Spleen (tissue), 7 donors: Measurements from ENCODE around the gene PDZD2.

ENCODE experiments used
- CTCF ChIP-seq, 11 experiments: fragments of 200-600 bp in 7 of 11; fragments of 450-650 bp in 4 of 11; sonication (generic) in 4 of 11; IDR thresholded peaks in 8 of 11; conservative IDR thresholded peaks in 3 of 11; 1 replicate in 7 of 11; 2 replicates in 4 of 11; pipeline versions ENCODE4 v1.4.0 to v1.8.0; 2016 to 2021; ENCODE audit warnings: antibody characterized with exemption in 11 of 11, inconsistent platforms in 4 of 11, mild to moderate bottlenecking in 1 of 11
- POLR2A ChIP-seq, 3 donors: fragments of 450-650 bp; IDR thresholded peaks; one replicate each; pipeline ENCODE4 v1.5.1; 2017; ENCODE audit warnings: antibody characterized with exemption in 3 of 3, mild to moderate bottlenecking in 1 of 3
- POLR2AphosphoS5 ChIP-seq, 3 donors: sonication (generic); formaldehyde crosslinking; IDR thresholded peaks; one replicate each; pipeline ENCODE4 v1.5.1; 2017; ENCODE audit warnings: antibody characterized with exemption in 3 of 3
- donor health status: DM: no; HTN: no; CAD: no; lungs with moderate emphysema.
- donor health status: DM: no; HTN: no; CAD: no.
- donor health status: DM: no; HTN: no; CAD: no.

- TF ChIP-seq CTCF (IDR thresholded peaks at IDR 0.05 in 8 of 11, conservative IDR thresholded peaks at IDR 0.05 in 3 of 11) (no peak), POLR2A (IDR thresholded peaks at IDR 0.05) (no peak), POLR2AphosphoS5 (IDR thresholded peaks at IDR 0.05) (no peak)
Observed at GRCh38 chr5:31798168-31798567, 159.2 kb downstream of the PDZD2 start.
